Endothelial cell of umbilical vein (primary cell): ENCODE results near the gene INPP5A.

ENCODE experiments used
- MYC ChIP-seq: IDR thresholded peaks from one replicate; pipeline ENCODE4 v1.6.1; 2011; ENCODE audit warnings: mild to moderate bottlenecking, low read depth, low read length
- POLR2A ChIP-seq: IDR thresholded peaks from 2 replicates; pipeline ENCODE4 v1.6.1; 2012; ENCODE audit warnings: low read depth, mild to moderate bottlenecking, control low read depth, low read length
- POLR2AphosphoS5 ChIP-seq: IDR thresholded peaks from 2 replicates; pipeline ENCODE4 v1.6.1; 2012; ENCODE audit warnings: low read depth, mild to moderate bottlenecking, control low read depth, low read length, moderate library complexity; ENCODE audit not compliant: insufficient read depth
- TF ChIP-seq, protein P1 (sequence below), 2 donors: IDR thresholded peaks; 1 replicate in 1 of 2; 2 replicates in 1 of 2; pipeline ENCODE4 v1.5.1; 2011; ENCODE audit warnings: low read length in 2 of 2, mild to moderate bottlenecking in 2 of 2, moderate library complexity in 2 of 2, control low read depth in 1 of 2, inconsistent platforms in 1 of 2, low read depth in 1 of 2; ENCODE audit not compliant: insufficient read depth in 1 of 2; ENCODE audit errors: extremely low read depth in 1 of 2

- TF ChIP-seq MYC, result no peak
- TF ChIP-seq POLR2A, result no peak
- no peak for TF ChIP-seq POLR2AphosphoS5
- TF ChIP-seq, protein P1, sequence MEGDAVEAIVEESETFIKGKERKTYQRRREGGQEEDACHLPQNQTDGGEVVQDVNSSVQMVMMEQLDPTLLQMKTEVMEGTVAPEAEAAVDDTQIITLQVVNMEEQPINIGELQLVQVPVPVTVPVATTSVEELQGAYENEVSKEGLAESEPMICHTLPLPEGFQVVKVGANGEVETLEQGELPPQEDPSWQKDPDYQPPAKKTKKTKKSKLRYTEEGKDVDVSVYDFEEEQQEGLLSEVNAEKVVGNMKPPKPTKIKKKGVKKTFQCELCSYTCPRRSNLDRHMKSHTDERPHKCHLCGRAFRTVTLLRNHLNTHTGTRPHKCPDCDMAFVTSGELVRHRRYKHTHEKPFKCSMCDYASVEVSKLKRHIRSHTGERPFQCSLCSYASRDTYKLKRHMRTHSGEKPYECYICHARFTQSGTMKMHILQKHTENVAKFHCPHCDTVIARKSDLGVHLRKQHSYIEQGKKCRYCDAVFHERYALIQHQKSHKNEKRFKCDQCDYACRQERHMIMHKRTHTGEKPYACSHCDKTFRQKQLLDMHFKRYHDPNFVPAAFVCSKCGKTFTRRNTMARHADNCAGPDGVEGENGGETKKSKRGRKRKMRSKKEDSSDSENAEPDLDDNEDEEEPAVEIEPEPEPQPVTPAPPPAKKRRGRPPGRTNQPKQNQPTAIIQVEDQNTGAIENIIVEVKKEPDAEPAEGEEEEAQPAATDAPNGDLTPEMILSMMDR (IDR thresholded peaks at IDR 0.05; ENCODE audit: extremely low read depth in 1 of 2, insufficient read depth in 1 of 2, low read depth in 1 of 2, low read length in 2 of 2), result no peak
These were observed 45.1 kb upstream of the INPP5A start for GRCh38 chr10:132492323-132493025.
